ENCODE measurements around the gene MPP4.

MPP4 gene, protein sequence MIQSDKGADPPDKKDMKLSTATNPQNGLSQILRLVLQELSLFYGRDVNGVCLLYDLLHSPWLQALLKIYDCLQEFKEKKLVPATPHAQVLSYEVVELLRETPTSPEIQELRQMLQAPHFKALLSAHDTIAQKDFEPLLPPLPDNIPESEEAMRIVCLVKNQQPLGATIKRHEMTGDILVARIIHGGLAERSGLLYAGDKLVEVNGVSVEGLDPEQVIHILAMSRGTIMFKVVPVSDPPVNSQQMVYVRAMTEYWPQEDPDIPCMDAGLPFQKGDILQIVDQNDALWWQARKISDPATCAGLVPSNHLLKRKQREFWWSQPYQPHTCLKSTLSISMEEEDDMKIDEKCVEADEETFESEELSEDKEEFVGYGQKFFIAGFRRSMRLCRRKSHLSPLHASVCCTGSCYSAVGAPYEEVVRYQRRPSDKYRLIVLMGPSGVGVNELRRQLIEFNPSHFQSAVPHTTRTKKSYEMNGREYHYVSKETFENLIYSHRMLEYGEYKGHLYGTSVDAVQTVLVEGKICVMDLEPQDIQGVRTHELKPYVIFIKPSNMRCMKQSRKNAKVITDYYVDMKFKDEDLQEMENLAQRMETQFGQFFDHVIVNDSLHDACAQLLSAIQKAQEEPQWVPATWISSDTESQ

DNA sequence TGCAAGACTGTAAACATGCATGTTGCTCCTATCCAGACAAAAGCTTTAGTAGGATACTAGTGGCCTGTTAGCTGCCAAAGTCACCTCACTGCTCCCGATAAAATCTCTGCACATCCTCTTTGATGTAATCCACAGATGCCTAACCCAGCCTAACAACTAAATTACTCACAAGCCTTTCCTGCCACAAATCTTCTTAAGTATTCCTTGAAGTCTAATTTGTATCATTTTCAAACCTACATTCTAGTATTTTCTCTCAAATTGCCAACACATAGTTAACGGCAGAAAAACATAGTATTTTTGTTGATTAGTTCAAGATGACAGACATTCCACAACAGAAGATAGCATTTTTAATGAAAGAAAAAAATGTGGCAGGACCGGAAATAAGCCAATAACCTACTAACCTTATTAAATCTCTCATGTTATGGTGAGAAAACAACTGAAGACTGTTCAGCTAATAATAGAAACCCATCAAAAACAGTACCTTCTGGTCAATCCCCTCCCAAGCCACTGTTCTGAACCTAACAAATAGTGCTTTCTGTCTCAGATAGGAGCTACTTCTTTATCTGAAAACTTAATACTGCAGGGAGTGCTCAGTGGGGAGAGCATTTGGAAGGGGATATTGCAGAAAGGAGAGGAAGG is at the start of gene MPP4:
Gene MPP4 (minus strand): TSS at position 57 of the 639 bp plus-strand sequence. CDS start 4,690 bp downstream, outside the sequence.
- TF ChIP-seq, protein P1, sequence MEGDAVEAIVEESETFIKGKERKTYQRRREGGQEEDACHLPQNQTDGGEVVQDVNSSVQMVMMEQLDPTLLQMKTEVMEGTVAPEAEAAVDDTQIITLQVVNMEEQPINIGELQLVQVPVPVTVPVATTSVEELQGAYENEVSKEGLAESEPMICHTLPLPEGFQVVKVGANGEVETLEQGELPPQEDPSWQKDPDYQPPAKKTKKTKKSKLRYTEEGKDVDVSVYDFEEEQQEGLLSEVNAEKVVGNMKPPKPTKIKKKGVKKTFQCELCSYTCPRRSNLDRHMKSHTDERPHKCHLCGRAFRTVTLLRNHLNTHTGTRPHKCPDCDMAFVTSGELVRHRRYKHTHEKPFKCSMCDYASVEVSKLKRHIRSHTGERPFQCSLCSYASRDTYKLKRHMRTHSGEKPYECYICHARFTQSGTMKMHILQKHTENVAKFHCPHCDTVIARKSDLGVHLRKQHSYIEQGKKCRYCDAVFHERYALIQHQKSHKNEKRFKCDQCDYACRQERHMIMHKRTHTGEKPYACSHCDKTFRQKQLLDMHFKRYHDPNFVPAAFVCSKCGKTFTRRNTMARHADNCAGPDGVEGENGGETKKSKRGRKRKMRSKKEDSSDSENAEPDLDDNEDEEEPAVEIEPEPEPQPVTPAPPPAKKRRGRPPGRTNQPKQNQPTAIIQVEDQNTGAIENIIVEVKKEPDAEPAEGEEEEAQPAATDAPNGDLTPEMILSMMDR (conservative IDR thresholded peaks at IDR 0.05; ENCODE audit: low read depth, low read length): no peak
- DNase-seq (ENCODE audit: low read depth): peak; percentile 51
- no peak within 1 kb of the TSS for H3K4me3 ChIP-seq (ENCODE audit: low read depth, low read length)

DNA sequence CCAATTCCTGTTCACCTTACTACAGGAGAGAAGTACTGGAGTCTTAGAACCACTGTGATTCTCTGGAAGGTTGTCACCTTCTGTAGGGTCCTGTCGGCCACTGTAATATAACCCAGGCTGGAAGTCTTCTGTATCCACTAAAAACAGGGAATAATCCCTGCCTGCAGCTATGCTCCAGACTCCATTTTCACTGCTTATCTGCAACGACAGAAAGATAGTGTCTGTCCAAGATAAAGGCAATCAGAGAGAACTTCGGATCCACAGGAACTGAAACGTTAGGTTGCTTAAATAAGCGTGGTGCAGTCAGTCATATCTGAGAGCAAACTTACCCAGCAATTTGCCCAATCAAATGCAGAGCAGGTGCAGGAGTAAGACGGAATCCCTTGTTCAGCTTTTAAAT is 48.1 kb upstream of the MPP4 start:
- TF ChIP-seq, protein P1 (conservative IDR thresholded peaks at IDR 0.05; ENCODE audit: low read depth, low read length): no peak
- no peak overlapping the region for H3K4me3 ChIP-seq (ENCODE audit: low read depth, low read length)
- no peak for DNase-seq (ENCODE audit: low read depth)

DNA sequence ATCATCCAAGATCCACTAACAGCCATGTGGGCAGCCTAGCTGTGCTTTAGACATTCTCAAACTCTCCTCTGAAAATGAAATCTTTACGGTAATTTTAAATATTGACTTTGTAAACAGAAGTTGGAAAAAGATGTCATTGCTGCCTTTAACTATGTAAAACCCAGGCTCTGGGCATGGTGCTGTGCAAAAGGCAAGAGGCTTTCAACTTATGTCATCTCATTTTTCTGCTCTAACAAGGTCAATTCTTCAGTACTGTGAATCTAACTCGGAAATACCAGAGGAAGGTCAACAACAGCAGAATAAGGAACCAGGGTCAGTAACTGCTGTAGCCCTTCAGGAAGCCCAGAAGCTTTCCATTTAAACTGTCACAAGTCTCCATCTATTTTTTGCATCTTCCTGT is 37.0 kb upstream of the MPP4 start:
- TF ChIP-seq, protein P1 (conservative IDR thresholded peaks at IDR 0.05; ENCODE audit: low read depth, low read length): no peak
- no peak overlapping the region for H3K4me3 ChIP-seq (ENCODE audit: low read depth, low read length)
- DNase-seq (ENCODE audit: low read depth): peak; percentile 23

DNA sequence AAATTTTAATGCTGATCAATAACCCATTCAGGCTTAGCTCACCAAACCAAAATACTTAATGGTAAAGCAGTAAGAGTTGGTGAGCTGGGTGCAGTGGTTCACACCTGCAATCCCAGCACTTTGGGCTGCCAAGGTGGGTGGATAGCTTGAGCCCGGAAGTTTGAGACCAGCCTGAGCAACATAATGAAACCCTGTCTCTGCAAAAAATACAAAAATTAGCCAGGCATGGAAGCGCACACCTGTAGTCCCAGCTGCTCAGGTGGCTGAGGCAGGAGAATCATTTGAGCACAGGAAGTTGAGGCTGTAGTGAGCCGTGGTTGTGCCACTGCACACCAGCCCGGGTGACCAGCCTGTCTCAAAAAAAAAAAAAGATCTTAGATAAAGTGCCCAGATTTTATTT is 35.7 kb upstream of the MPP4 start:
- no peak for DNase-seq (ENCODE audit: low read depth)
- TF ChIP-seq, protein P1 (conservative IDR thresholded peaks at IDR 0.05; ENCODE audit: low read depth, low read length): no peak
- H3K4me3 ChIP-seq (ENCODE audit: low read depth, low read length): no peak overlapping the region

DNA sequence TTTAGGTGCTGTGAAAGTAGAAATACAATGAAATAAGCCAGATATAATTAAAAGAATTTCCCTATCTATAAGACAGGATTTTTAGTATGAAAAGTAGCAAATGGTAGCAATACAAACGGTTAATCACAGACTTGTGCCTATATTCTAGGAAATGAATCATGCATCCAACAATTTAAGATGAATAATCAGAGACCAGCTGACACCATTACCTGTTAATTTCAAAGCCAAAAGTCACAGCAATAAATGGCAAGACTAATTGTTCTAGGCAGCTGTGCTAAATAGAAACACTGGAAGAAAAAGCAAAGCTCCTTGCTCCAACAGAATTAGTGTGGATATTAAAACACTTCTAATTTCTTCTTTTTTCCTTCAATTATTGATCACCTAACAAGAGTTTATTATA is 35.1 kb upstream of the MPP4 start:
- no peak overlapping the region for H3K4me3 ChIP-seq (ENCODE audit: low read depth, low read length)
- DNase-seq (ENCODE audit: low read depth): peak; percentile 5

DNA sequence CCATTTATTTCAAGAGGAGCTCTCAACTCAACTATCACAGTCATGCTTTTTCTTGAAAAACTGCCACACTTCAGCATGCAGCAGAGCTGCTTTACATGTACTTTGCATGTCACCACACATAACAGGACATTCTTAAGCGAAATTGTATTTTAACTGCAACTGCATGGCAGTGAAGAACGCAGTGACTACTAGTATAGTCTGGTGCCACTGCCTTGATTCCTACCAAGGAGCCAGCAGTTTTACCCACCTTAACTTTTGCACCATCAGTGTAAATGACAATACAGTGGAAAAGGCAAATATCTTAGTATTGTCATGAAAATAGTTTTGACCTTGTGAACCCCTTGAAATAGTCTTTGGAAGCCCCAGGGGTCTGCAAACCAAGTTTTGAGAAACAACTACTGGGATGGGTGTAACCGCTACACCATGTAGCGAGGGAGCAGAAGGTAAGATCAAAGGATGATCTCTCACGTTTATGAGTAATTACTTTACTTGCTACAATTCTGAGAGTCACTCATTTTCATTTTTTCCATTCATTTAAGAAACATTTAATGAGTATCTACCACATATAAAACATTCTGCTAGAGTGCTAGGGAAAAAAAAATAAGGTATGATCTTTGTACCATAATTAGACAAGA is 32.3 kb upstream of the MPP4 start:
- DNase-seq (ENCODE audit: low read depth): no peak
- no peak overlapping the region for H3K4me3 ChIP-seq (ENCODE audit: low read depth, low read length)
- TF ChIP-seq, protein P1 (conservative IDR thresholded peaks at IDR 0.05; ENCODE audit: low read depth, low read length): no peak

More for the DNA sequence above, 35.1 kb upstream of the MPP4 start:
- TF ChIP-seq, protein P1 (conservative IDR thresholded peaks at IDR 0.05; ENCODE audit: low read depth, low read length): no peak
